Measurements from ENCODE around the gene PLXDC1.
A peak's percentile ranks its signal among the peaks of the same experiment; 100 is the strongest.
"Not testable (repeated sequence)": the region's sequence is repeated elsewhere in the genome, so short reads cannot be mapped to it uniquely, and the experiment has no call there.

The PLXDC1 gene

GRCh38 chr17:39181303-39181702, 29.9 kb upstream of the PLXDC1 start:
- DNase-seq (ENCODE audit: low spot score) = no peak

- no peak for DNase-seq (ENCODE audit: low spot score)
Measured at GRCh38 chr17:39178536-39178935, 27.1 kb upstream of the PLXDC1 start.

GRCh38 chr17:39177256-39177655, 25.8 kb upstream of the PLXDC1 start:
- peak; percentile 83 for DNase-seq (ENCODE audit: low spot score)

GRCh38 chr17:39175695-39176093, 24.3 kb upstream of the PLXDC1 start:
- DNase-seq (ENCODE audit: low spot score) = no peak

GRCh38 chr17:39174920-39175694, 23.7 kb upstream of the PLXDC1 start:
- peak; percentile 94 for DNase-seq (ENCODE audit: low spot score)

GRCh38 chr17:39173526-39174274, 22.3 kb upstream of the PLXDC1 start:
- DNase-seq (ENCODE audit: low spot score) = no peak

GRCh38 chr17:39173080-39173479, 21.6 kb upstream of the PLXDC1 start:
- no peak for DNase-seq (ENCODE audit: low spot score)

GRCh38 chr17:39171933-39172332, 20.5 kb upstream of the PLXDC1 start:
- no peak for DNase-seq (ENCODE audit: low spot score)

GRCh38 chr17:39170558-39170957, 19.1 kb upstream of the PLXDC1 start:
- no peak for DNase-seq (ENCODE audit: low spot score)

GRCh38 chr17:39170109-39170508, 18.7 kb upstream of the PLXDC1 start:
- no peak for DNase-seq (ENCODE audit: low spot score)

- no peak for DNase-seq (ENCODE audit: low spot score)
Measured at GRCh38 chr17:39169518-39169917, 18.1 kb upstream of the PLXDC1 start.

- DNase-seq (ENCODE audit: low spot score) = no peak
Measured at GRCh38 chr17:39169101-39169500, 17.7 kb upstream of the PLXDC1 start.

- DNase-seq (ENCODE audit: low spot score) = not testable (repeated sequence)
Measured at GRCh38 chr17:39168503-39168902, 17.1 kb upstream of the PLXDC1 start.

- DNase-seq (ENCODE audit: low spot score) = no peak
Measured at GRCh38 chr17:39167476-39167875, 16.0 kb upstream of the PLXDC1 start.

GRCh38 chr17:39166437-39167335, 15.2 kb upstream of the PLXDC1 start:
- no peak for DNase-seq (ENCODE audit: low spot score)

- DNase-seq (ENCODE audit: low spot score) = no peak
Measured at GRCh38 chr17:39165841-39166349, 14.5 kb upstream of the PLXDC1 start, which contains the start of gene ARL5C. Gene ARL5C, minus strand, starts transcription at chr17:39166161. Its CDS starts 401 bp downstream, at chr17:39165760.

- DNase-seq (ENCODE audit: low spot score) = peak; percentile 76
Measured at GRCh38 chr17:39165178-39165840, 13.9 kb upstream of the PLXDC1 start.

- DNase-seq (ENCODE audit: low spot score) = peak; percentile 92
Measured at GRCh38 chr17:39164675-39165143, 13.3 kb upstream of the PLXDC1 start.

- DNase-seq (ENCODE audit: low spot score) = no peak
Measured at GRCh38 chr17:39161962-39162361, 10.5 kb upstream of the PLXDC1 start.

- no peak for DNase-seq (ENCODE audit: low spot score)
Measured at GRCh38 chr17:39158623-39159022, 7.2 kb upstream of the PLXDC1 start.

GRCh38 chr17:39156491-39156890, 5.1 kb upstream of the PLXDC1 start:
- DNase-seq (ENCODE audit: low spot score) = no peak

All from ecto neural progenitor cell (in vitro differentiated cells).